ENCODE data around the gene GOLGB1. TPM values are rescaled to one million over a fixed set of nuclear protein-coding genes. Genes with fewer than 3 reads are reported as not detected.

Gene GOLGB1
- total and polyA plus RNA-seq, 2 donors (not counting 3 experiments of a cell fraction or from before 2014, with no cell fraction given): 7.4 to 42.7 TPM

GRCh38 chr3:121662742-121663141, 86.8 kb downstream of the GOLGB1 start:
- no peaks in the 10 kb centered on the region for H3K9me1 ChIP-seq (replicated peaks; ENCODE audit: control insufficient read depth, extremely low read depth, insufficient read depth, low read length)
- intact Hi-C loops (cut with micrococcal nuclease) (loop anchor here (5.0 kb wide), 2 partner anchors 115 to 175 kb away; partner anchors contain the start of genes EAF2, IQCB1 and POLQ), dilution Hi-C loops (cut with MboI; ENCODE audit: extremely low pct_ligation_motif_present, low sequenced_read_pairs) (no loop called here)
- H3K9me3 ChIP-seq (replicated peaks; ENCODE audit: control insufficient read depth, insufficient read depth, low read length): no peaks in the 10 kb centered on the region
- POLR2A ChIA-PET: interaction anchor here (0.6 kb wide), 1 partner anchor 8 kb away, joined by 6 read pairs; no protein-coding TSS in a partner anchor
- no TSS peak for BruUV-seq (replicated peaks)
- peaks cover 22% of the 10 kb centered on the region for H3K4me1 ChIP-seq (ENCODE audit: control insufficient read depth, extremely low read depth, insufficient read depth, low read length)
- no peaks in the 10 kb centered on the region for H4K20me1 ChIP-seq (replicated peaks; ENCODE audit: control insufficient read depth, extremely low read depth, insufficient read depth, low read length)
- peaks cover 19% of the 10 kb centered on the region for H3K79me2 ChIP-seq (ENCODE audit: control insufficient read depth, insufficient read depth, low read length)
- no peak overlapping the region for H3K4me3 ChIP-seq (replicated peaks in 1 of 3; ENCODE audit: insufficient read depth in 1 of 3, low read depth in 1 of 3, low read length in 3 of 3)
- CTCF ChIA-PET: interaction anchor here (0.8 kb wide), 1 partner anchor 34 kb away, joined by 3 read pairs; no protein-coding TSS in a partner anchor
- H3K27me3 ChIP-seq (ENCODE audit: control insufficient read depth in 2 of 2, insufficient read depth in 2 of 2, low read length in 2 of 2): no peaks in the 10 kb centered on the region
- H3K4me2 ChIP-seq (ENCODE audit: insufficient read depth, low read length): no peak overlapping the region
- no peak overlapping the region for H3K27ac ChIP-seq (ENCODE audit: insufficient read depth, low read depth, low read length)
- TF ChIP-seq GATA2 (IDR thresholded peaks at IDR 0.05; ENCODE audit: insufficient read depth, insufficient read length, low read depth, low read length) (no peak), CTCF (IDR thresholded peaks at IDR 0.05; ENCODE audit: extremely low read depth in 1 of 2, insufficient read depth in 1 of 2, low read depth in 1 of 2, low read length in 2 of 2) (no peak), MYC (IDR thresholded peaks at IDR 0.05; ENCODE audit: low read depth, low read length) (no peak), JUN (IDR thresholded peaks at IDR 0.05; ENCODE audit: borderline replicate concordance, insufficient read depth, insufficient read length, low read depth) (no peak), FOS (IDR thresholded peaks at IDR 0.05; ENCODE audit: borderline replicate concordance, insufficient read depth, low read length) (no peak), EZH2 (IDR thresholded peaks at IDR 0.05; ENCODE audit: borderline replicate concordance, low read depth, low read length, severe bottlenecking) (no peak), POLR2A (IDR thresholded peaks at IDR 0.05; ENCODE audit: low read depth, low read length) (no peak), POLR2AphosphoS5 (IDR thresholded peaks at IDR 0.05; ENCODE audit: insufficient read depth, low read depth, low read length) (no peak)
- TF ChIP-seq, protein P1, sequence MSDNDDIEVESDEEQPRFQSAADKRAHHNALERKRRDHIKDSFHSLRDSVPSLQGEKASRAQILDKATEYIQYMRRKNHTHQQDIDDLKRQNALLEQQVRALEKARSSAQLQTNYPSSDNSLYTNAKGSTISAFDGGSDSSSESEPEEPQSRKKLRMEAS (IDR thresholded peaks at IDR 0.05; ENCODE audit: insufficient read depth, insufficient read length): no peak
- peaks cover 17 to 19% of the 10 kb centered on the region in 2 experiments for H3K36me3 ChIP-seq (ENCODE audit: control insufficient read depth in 2 of 2, extremely low read depth in 1 of 2, insufficient read depth in 2 of 2, low read length in 2 of 2)
- no peak overlapping the region for H3K9ac ChIP-seq (replicated peaks; ENCODE audit: extremely low read depth, insufficient read depth, low read length)
- no peak for FAIRE-seq
- DNase-seq (ENCODE audit: low read depth, low spot score): no peak
- H2AFZ ChIP-seq (ENCODE audit: low read depth, low read length): no peak overlapping the region
